ENCODE results near the gene S100A12. TPM values are rescaled to one million over a fixed set of nuclear protein-coding genes. Genes with fewer than 3 reads are reported as not detected.
A peak's percentile ranks its signal among the peaks of the same experiment; 100 is the strongest.

Gene S100A12
- total and polyA plus RNA-seq, 3 experiments from 2014 or later: not detected

DNA sequence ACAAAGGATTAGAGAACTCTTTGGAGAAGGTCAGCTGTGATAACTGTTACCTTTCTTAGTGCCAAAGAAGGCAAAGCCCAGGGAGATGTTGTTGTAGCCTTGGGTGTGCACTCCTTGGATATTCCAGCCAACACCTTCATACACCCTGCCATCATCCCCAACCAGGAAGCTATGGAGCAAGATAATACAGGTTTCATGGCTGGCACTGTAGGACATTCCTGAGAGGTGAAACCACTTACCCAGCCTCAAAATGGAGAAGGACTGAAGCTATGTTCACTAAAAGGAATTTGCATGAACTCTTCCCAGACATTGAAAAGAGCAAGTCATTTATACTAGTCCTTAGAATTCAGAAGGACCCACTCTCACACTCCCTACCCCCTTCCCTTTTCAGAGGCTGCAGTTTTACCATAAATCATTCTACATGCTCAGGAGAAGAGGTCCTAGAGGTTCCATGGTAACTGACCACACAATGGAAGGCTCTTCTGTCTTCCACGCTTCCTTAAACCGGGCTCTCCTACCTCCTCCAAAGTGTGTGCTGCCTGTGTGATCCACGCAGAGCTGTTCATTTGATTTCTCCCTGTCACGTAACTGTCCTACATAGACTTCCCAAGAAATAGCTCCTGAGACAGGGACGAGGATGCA lies 32.3 kb downstream of the S100A12 start:
- H3K36me3 Mint-ChIP-seq: no peaks in the 10 kb centered on the region
- peaks cover 24 to 60% of the 10 kb centered on the region in 2 donors for H3K27me3 Mint-ChIP-seq
- H3K36me3 ChIP-seq (ENCODE audit: insufficient read depth, low read length): no peaks in the 10 kb centered on the region
- H3K4me3 Mint-ChIP-seq: no peak overlapping the region
- H3K4me3 ChIP-seq (ENCODE audit: low read length): no peak overlapping the region
- no peak overlapping the region for H3K27ac Mint-ChIP-seq
- H3K9me3 ChIP-seq (ENCODE audit: low read length): no peaks in the 10 kb centered on the region
- peaks cover 48% of the 10 kb centered on the region for H3K4me1 ChIP-seq (ENCODE audit: insufficient read depth, low read length)
- no peaks in the 10 kb centered on the region for H3K9me3 Mint-ChIP-seq
- ChIA-PET POLR2A (interaction anchor here (0.7 kb wide), 1 partner anchor 225 kb away, joined by 7 read pairs; no protein-coding TSS in a partner anchor), CTCF (interaction anchor here (1.7 kb wide), 1 partner anchor 9 kb away, joined by 7 read pairs; no protein-coding TSS in a partner anchor)
- DNase-seq: no peak
- peak overlapping the region; percentile 47 for H3K27ac ChIP-seq (ENCODE audit: low read depth, low read length)
- peaks cover 31 to 62% (median 36%) of the 10 kb centered on the region in 3 donors for H3K4me1 Mint-ChIP-seq
- no peaks in the 10 kb centered on the region for H3K27me3 ChIP-seq (ENCODE audit: insufficient read depth, low read length, poor library complexity, severe bottlenecking)

DNA sequence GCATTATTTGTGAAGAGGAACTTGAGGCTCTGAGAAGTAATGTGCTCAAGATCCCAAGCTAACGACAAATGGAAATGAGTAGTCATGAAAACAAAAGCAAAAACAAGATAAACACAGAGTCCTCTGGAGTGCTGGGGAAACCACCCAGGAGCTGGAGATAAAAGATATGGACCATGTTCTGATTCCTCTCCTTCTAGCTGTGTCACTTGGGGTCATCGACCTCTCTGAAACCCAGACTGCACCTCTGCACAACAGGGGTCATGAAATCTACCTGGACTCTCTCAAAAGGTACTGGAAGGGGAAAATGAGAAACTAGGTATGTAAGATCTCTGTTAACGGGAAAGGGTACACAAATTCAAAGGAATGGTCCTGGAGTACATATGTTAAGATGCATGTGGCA lies 33.2 kb downstream of the S100A12 start:
- POLR2A ChIA-PET: no interaction called here
- CTCF ChIA-PET: no interaction called here

DNA sequence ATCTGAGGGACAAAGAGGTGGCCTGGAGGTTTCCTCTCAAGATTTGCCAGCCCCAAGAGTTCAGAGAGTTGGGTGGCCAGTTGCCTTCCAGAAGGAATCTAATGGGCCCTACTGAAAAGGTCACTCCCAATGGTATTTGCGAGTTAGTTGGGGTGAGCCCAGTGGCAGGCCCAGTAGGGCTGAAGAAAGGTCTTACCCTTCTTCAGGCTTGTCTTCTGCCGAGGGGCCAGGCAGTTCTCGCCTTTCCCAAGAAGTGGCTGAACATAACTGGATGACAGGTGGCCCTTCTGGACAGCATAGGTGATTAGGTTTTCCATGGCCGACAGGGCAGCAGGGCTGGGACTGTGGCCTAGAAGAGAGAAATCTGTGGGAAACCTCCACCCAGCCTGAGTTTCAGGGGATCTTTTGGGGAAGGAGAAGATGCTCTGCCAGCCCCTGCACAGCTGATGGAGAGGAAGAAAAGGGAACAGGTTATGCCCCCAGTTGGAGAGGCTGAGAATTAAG lies 33.9 kb downstream of the S100A12 start:
- H3K36me3 ChIP-seq (ENCODE audit: insufficient read depth, low read length): no peaks in the 10 kb centered on the region
- Mint-ChIP-seq H3K4me3 (no peak overlapping the region), H3K9me3 (no peaks in the 10 kb centered on the region), H3K36me3 (no peaks in the 10 kb centered on the region), H3K27ac (no peak overlapping the region), H3K4me1 (peaks cover 29 to 58% (median 33%) of the 10 kb centered on the region in 3 donors), H3K27me3 (peaks cover 17 to 54% of the 10 kb centered on the region in 2 donors)
- H3K4me1 ChIP-seq (ENCODE audit: insufficient read depth, low read length): peaks cover 47% of the 10 kb centered on the region
- POLR2A ChIA-PET: no interaction called here
- H3K9me3 ChIP-seq (ENCODE audit: low read length): no peaks in the 10 kb centered on the region
- CTCF ChIA-PET: no interaction called here
- H3K27ac ChIP-seq (ENCODE audit: low read depth, low read length): no peak overlapping the region
- no peak overlapping the region for H3K4me3 ChIP-seq (ENCODE audit: low read length)
- DNase-seq: no peak
- H3K27me3 ChIP-seq (ENCODE audit: insufficient read depth, low read length, poor library complexity, severe bottlenecking): no peaks in the 10 kb centered on the region

More for the DNA sequence above, 33.2 kb downstream of the S100A12 start:
- no peak overlapping the region for H3K27ac ChIP-seq (ENCODE audit: low read depth, low read length)
- H3K36me3 Mint-ChIP-seq: no peaks in the 10 kb centered on the region
- H3K9me3 Mint-ChIP-seq: no peaks in the 10 kb centered on the region
- no peak overlapping the region for H3K4me3 Mint-ChIP-seq
- peaks cover 31 to 62% (median 36%) of the 10 kb centered on the region in 3 donors for H3K4me1 Mint-ChIP-seq
- H3K9me3 ChIP-seq (ENCODE audit: low read length): no peaks in the 10 kb centered on the region
- no peak overlapping the region for H3K27ac Mint-ChIP-seq
- H3K36me3 ChIP-seq (ENCODE audit: insufficient read depth, low read length): no peaks in the 10 kb centered on the region
- no peaks in the 10 kb centered on the region for H3K27me3 ChIP-seq (ENCODE audit: insufficient read depth, low read length, poor library complexity, severe bottlenecking)
- H3K27me3 Mint-ChIP-seq: peaks cover 18 to 57% of the 10 kb centered on the region in 2 donors
- H3K4me1 ChIP-seq (ENCODE audit: insufficient read depth, low read length): peaks cover 48% of the 10 kb centered on the region
- no peak overlapping the region for H3K4me3 ChIP-seq (ENCODE audit: low read length)
- no peak for DNase-seq

DNA sequence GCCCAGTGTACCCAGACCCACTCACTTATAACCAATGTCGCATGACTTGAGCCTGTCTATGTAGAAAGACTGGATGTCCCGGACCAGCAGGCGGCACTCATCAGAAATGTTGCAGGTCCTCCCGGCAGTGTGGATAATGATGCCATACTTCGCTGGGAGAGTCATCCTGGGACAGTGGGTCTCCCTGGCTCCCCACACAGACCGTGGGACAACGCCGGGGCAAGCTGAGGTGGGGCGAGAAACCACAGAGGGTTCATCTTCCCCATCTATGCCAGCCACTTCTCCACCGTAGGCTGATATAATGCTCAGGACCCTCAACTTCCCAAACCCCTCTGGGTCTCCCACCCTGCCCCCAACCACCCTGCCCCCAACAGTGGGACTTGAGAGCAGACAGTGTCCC lies 35.1 kb downstream of the S100A12 start:
- Histone ChIP-seq H3K4me3 (ENCODE audit: low read length) (no peak overlapping the region), H3K4me1 (ENCODE audit: insufficient read depth, low read length) (peaks cover 36% of the 10 kb centered on the region), H3K27ac (ENCODE audit: low read depth, low read length) (no peak overlapping the region), H3K9me3 (ENCODE audit: low read length) (no peaks in the 10 kb centered on the region), H3K27me3 (ENCODE audit: insufficient read depth, low read length, poor library complexity, severe bottlenecking) (no peaks in the 10 kb centered on the region), H3K36me3 (ENCODE audit: insufficient read depth, low read length) (no peaks in the 10 kb centered on the region)
- ChIA-PET CTCF (no interaction called here), POLR2A (no interaction called here)
- Mint-ChIP-seq H3K4me1 (peaks cover 18 to 46% (median 22%) of the 10 kb centered on the region in 3 donors), H3K36me3 (no peaks in the 10 kb centered on the region), H3K4me3 (no peak overlapping the region), H3K27me3 (peaks cover 17 to 42% of the 10 kb centered on the region in 2 donors), H3K9me3 (no peaks in the 10 kb centered on the region), H3K27ac (no peak overlapping the region)
- DNase-seq: no peak

DNA sequence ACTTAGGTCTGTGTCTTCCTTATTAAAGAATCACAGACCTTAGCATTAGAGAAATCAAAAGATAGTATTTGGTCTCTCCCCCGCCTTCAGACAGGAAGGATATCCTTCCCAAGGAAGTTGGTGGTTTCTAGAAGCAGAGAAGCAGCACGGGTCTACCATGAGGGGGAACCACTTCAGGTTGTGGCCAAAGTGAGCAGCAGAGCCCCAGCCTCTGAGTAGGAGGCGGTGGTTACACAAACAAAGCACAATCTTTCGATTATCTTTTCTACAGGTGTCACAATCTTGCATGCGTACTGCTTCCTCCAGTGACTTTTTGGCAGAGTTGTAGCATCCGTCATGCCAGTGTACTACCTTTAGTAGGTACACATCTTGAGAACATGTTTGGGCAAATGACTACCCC lies 35.6 kb downstream of the S100A12 start:
- H3K27ac ChIP-seq (ENCODE audit: low read depth, low read length): no peak overlapping the region
- Mint-ChIP-seq H3K9me3 (no peaks in the 10 kb centered on the region), H3K27me3 (peaks cover 17 to 42% of the 10 kb centered on the region in 2 donors), H3K36me3 (no peaks in the 10 kb centered on the region), H3K4me1 (peaks cover 15 to 42% (median 18%) of the 10 kb centered on the region in 3 donors), H3K27ac (peak overlapping the region in 3 of 8 donors; percentile 7 to 61 (median 49)), H3K4me3 (no peak overlapping the region)
- ChIA-PET POLR2A (no interaction called here), CTCF (no interaction called here)
- H3K4me3 ChIP-seq (ENCODE audit: low read length): no peak overlapping the region
- peaks cover 30% of the 10 kb centered on the region for H3K4me1 ChIP-seq (ENCODE audit: insufficient read depth, low read length)
- H3K27me3 ChIP-seq (ENCODE audit: insufficient read depth, low read length, poor library complexity, severe bottlenecking): no peaks in the 10 kb centered on the region
- DNase-seq: no peak
- no peaks in the 10 kb centered on the region for H3K9me3 ChIP-seq (ENCODE audit: low read length)
- H3K36me3 ChIP-seq (ENCODE audit: insufficient read depth, low read length): no peaks in the 10 kb centered on the region

DNA sequence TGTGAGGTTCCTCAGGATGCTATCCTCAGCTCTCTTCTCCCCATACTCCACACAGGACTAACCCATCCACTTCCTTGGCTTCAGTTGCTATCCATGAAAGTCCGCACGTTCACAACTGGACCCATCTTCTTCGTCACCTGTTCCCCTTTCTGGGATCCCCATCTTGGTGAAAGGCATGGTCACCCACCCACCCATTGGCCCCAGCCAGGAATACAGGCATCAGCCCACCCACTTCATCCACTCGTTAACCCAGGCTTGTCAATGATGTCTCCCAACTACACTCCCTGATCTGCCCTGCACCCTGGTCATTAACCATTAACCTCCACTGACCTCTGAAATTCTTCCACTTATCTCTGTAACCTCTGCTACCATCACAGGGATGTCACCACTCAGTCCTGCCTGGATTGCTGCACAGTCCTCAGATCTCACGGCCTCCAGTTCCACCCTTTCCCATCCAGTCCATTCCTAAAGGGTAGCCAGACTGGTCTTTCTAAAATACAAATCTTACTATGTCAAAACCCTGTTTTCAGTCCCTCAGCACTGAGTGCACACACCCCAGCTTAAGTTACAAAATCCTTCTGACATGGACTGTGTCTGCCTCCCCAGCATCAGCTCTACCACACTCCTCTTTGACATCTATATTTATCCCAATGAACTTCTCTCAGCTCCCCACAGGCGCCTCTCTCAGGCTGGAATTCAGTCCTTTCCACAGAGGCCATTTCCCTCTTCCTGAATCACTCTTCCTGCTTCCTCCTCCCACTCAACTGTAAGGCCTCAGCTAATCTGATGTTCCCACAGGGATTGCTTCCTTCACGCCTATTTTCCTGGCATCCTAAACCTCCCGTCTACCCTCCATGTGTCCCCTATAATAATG lies 37.2 kb downstream of the S100A12 start:
- Mint-ChIP-seq H3K36me3 (no peaks in the 10 kb centered on the region), H3K27me3 (peaks cover 11 to 32% of the 10 kb centered on the region in 2 donors), H3K4me1 (peaks cover 10 to 28% (median 12%) of the 10 kb centered on the region in 3 donors), H3K4me3 (no peak overlapping the region), H3K27ac (peak overlapping the region in 1 of 8 donors; percentile 9), H3K9me3 (peaks cover 0 to 1% (median 0%) of the 10 kb centered on the region in 5 donors)
- Histone ChIP-seq H3K36me3 (ENCODE audit: insufficient read depth, low read length) (no peaks in the 10 kb centered on the region), H3K27ac (ENCODE audit: low read depth, low read length) (no peak overlapping the region), H3K4me3 (ENCODE audit: low read length) (no peak overlapping the region), H3K27me3 (ENCODE audit: insufficient read depth, low read length, poor library complexity, severe bottlenecking) (no peaks in the 10 kb centered on the region), H3K9me3 (ENCODE audit: low read length) (no peaks in the 10 kb centered on the region), H3K4me1 (ENCODE audit: insufficient read depth, low read length) (peaks cover 17% of the 10 kb centered on the region)
- CTCF ChIA-PET: no interaction called here
- DNase-seq: no peak
- POLR2A ChIA-PET: no interaction called here

DNA sequence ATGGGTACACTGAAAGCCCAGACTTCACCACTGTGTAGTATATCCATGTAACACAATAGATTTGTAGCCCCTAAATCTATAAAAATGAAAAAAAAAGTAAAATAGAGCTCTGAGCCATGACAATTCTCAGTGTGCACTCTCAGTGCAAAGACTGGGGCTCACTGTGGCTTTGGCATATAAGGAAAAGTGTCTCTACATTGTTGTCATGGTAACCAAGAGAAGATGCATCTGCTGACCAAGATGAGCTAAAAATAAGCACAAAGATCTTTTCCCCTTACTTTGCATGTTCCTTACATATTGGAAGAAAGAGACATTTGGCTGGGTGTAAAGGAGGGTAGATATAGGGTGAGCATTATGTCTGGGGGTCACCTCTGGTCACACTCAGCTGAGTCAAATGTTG lies 38.8 kb downstream of the S100A12 start:
- Mint-ChIP-seq H3K4me1 (peaks cover 10 to 23% (median 12%) of the 10 kb centered on the region in 3 donors), H3K9me3 (peaks cover 7 to 13% (median 10%) of the 10 kb centered on the region in 5 donors), H3K4me3 (no peak overlapping the region), H3K36me3 (peaks cover 0 to 4% (median 0%) of the 10 kb centered on the region in 3 donors), H3K27me3 (peaks cover 11 to 29% of the 10 kb centered on the region in 2 donors), H3K27ac (no peak overlapping the region)
- Histone ChIP-seq H3K27me3 (ENCODE audit: insufficient read depth, low read length, poor library complexity, severe bottlenecking) (no peaks in the 10 kb centered on the region), H3K4me3 (ENCODE audit: low read length) (no peak overlapping the region), H3K4me1 (ENCODE audit: insufficient read depth, low read length) (peaks cover 14% of the 10 kb centered on the region), H3K36me3 (ENCODE audit: insufficient read depth, low read length) (no peaks in the 10 kb centered on the region), H3K27ac (ENCODE audit: low read depth, low read length) (no peak overlapping the region), H3K9me3 (ENCODE audit: low read length) (no peaks in the 10 kb centered on the region)
- POLR2A ChIA-PET: no interaction called here
- CTCF ChIA-PET: interaction anchor here (2.1 kb wide), 1 partner anchor 15 kb away, joined by 5 read pairs; no protein-coding TSS in a partner anchor
- DNase-seq: no peak

DNA sequence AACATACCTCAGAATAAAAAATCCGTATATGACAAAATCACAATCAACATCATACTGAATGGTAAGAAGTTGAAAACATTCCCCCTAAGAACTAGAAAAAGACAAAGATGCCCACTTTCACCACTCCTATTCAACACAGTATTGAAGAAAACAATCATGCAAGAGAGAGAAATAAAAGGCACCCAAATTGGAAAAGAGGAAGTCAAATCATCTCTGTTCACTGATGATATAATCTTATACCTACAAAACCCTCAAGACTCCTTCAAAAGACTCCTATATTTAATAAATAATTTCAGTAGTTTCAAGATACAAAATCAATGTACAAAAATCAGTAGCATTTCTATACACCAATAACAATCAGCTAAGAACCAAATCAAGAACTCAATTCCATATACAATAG lies 41.5 kb downstream of the S100A12 start:
- Mint-ChIP-seq H3K4me1 (peaks cover 0 to 5% (median 1%) of the 10 kb centered on the region in 3 donors), H3K36me3 (peaks cover 0 to 15% (median 0%) of the 10 kb centered on the region in 3 donors), H3K4me3 (no peak overlapping the region), H3K27me3 (peaks cover 27 to 47% of the 10 kb centered on the region in 2 donors), H3K27ac (no peak overlapping the region), H3K9me3 (peaks cover 19 to 33% (median 25%) of the 10 kb centered on the region in 5 donors)
- ChIA-PET CTCF (no interaction called here), POLR2A (no interaction called here)
- H3K27me3 ChIP-seq (ENCODE audit: insufficient read depth, low read length, poor library complexity, severe bottlenecking): peaks cover 12% of the 10 kb centered on the region
- H3K4me1 ChIP-seq (ENCODE audit: insufficient read depth, low read length): no peaks in the 10 kb centered on the region
- DNase-seq: no peak
- H3K4me3 ChIP-seq (ENCODE audit: low read length): no peak overlapping the region
- no peaks in the 10 kb centered on the region for H3K36me3 ChIP-seq (ENCODE audit: insufficient read depth, low read length)
- H3K9me3 ChIP-seq (ENCODE audit: low read length): no peaks in the 10 kb centered on the region
- no peak overlapping the region for H3K27ac ChIP-seq (ENCODE audit: low read depth, low read length)

All from CD8-positive, alpha-beta memory T cell (primary cell).